HepG2 (cell line): ENCODE data around the gene ODAD4. TPM values are rescaled to one million over a fixed set of nuclear protein-coding genes. Genes with fewer than 3 reads are reported as not detected.

Experiments used
- AHR ChIP-seq: IDR thresholded peaks from 2 replicates; pipeline ENCODE4 v1.6.1; 2018; ENCODE audit warnings: missing genetic modification reagents, missing compliant biosample characterization
- CC2D1A ChIP-seq: sonication (generic); formaldehyde crosslinking; IDR thresholded peaks from 2 replicates; pipeline ENCODE4 v1.8.1; 2023; ENCODE audit warnings: mild to moderate bottlenecking, missing genetic modification reagents
- CSRNP1 ChIP-seq: sonication (generic); formaldehyde crosslinking; IDR thresholded peaks from 2 replicates; pipeline ENCODE4 v1.8.1; 2023; ENCODE audit warnings: mild to moderate bottlenecking, missing genetic modification reagents
- GMEB1 ChIP-seq: sonication (generic); formaldehyde crosslinking; IDR thresholded peaks from 2 replicates; pipeline ENCODE4 v1.5.1; 2020; ENCODE audit warnings: missing genetic modification reagents, mild to moderate bottlenecking, borderline replicate concordance
- HNF1A ChIP-seq, 2 experiments: sonication (generic) in 1 of 2; formaldehyde crosslinking in 1 of 2; IDR thresholded peaks; 2 replicates each; pipeline versions ENCODE4 v1.4.0 to v1.6.1; 2016 to 2020; ENCODE audit warnings: borderline replicate concordance in 1 of 2, low read depth in 1 of 2, mild to moderate bottlenecking in 1 of 2, missing genetic modification reagents in 1 of 2
- NR1H2 ChIP-seq: sonication (generic); formaldehyde crosslinking; IDR thresholded peaks from 2 replicates; pipeline ENCODE4 v1.8.1; 2022; ENCODE audit warnings: low read depth, missing genetic modification reagents, borderline replicate concordance
- RARG ChIP-seq: sonication (generic); formaldehyde crosslinking; IDR thresholded peaks from 2 replicates; pipeline ENCODE4 v1.4.0; 2020; ENCODE audit warnings: low read depth, mild to moderate bottlenecking, missing genetic modification reagents
- RXRA ChIP-seq: sonication (generic); formaldehyde crosslinking; IDR thresholded peaks from 2 replicates; pipeline ENCODE4 v1.5.1; 2020; ENCODE audit warnings: missing genetic modification reagents
- SALL1 ChIP-seq: sonication (generic); formaldehyde crosslinking; IDR thresholded peaks from 2 replicates; pipeline ENCODE4 v1.8.0; 2022; ENCODE audit warnings: mild to moderate bottlenecking, missing genetic modification reagents
- TAF1 ChIP-seq: sonication (generic); formaldehyde crosslinking; IDR thresholded peaks from 2 replicates; pipeline ENCODE4 v1.4.0; 2020; ENCODE audit warnings: missing genetic modification reagents
- TCF7L2 ChIP-seq: IDR thresholded peaks from 2 replicates; pipeline ENCODE4 v1.6.1; 2011; ENCODE audit warnings: mild to moderate bottlenecking, low read depth, low read length, moderate library complexity
- YY1 ChIP-seq: IDR thresholded peaks from 2 replicates; pipeline ENCODE4 v1.6.1; 2011; ENCODE audit warnings: low read length, low read depth, moderate library complexity, mild to moderate bottlenecking; ENCODE audit not compliant: insufficient read depth, insufficient replicate concordance
- ZFP36L1 ChIP-seq: sonication (generic); formaldehyde crosslinking; IDR thresholded peaks from 2 replicates; pipeline ENCODE4 v1.8.0; 2022; ENCODE audit warnings: mild to moderate bottlenecking, missing genetic modification reagents, moderate library complexity
- ZNF205 ChIP-seq: IDR thresholded peaks from 2 replicates; pipeline ENCODE4 v1.6.1; 2018; ENCODE audit warnings: missing biosample characterization, missing genetic modification reagents
- ZNF280B ChIP-seq: sonication (generic); formaldehyde crosslinking; IDR thresholded peaks from 2 replicates; pipeline ENCODE4 v1.5.0; 2020; ENCODE audit warnings: missing genetic modification reagents, mild to moderate bottlenecking, borderline replicate concordance
- ZNF335 ChIP-seq: sonication (generic); formaldehyde crosslinking; IDR thresholded peaks from 2 replicates; pipeline ENCODE4 v1.4.0; 2020; ENCODE audit warnings: missing genetic modification reagents
- ZNF430 ChIP-seq: sonication (generic); formaldehyde crosslinking; IDR thresholded peaks from 2 replicates; pipeline ENCODE4 v1.9.0; 2021; ENCODE audit warnings: mild to moderate bottlenecking, missing genetic modification reagents
- polyA plus RNA-seq, 8 experiments: library from polyadenylated mRNA; depleted of rRNA in 3 of 8; stranded (reverse) in 7 of 8; unstranded in 1 of 8; fragments of >200 nt; fragmentation: Illumina TruSeq in 4 of 8; extraction: Trizol in 4 of 8; gene quantifications; 2 replicates each; pipeline versions ENCODE4 v1.2.1 to v1.2.3, GENCODE V29; 2011 to 2016; ENCODE audit warnings: low read depth in 4 of 8, missing spikeins in 1 of 8, mixed read lengths in 1 of 8; ENCODE audit not compliant: insufficient read depth in 1 of 8
- total RNA-seq, 5 experiments: library from RNA; depleted of rRNA; stranded (reverse); fragments of >200 nt; fragmentation: Illumina TruSeq; extraction: Trizol; gene quantifications; 2 replicates each; pipeline ENCODE4 v1.2.3, GENCODE V29; 2016; ENCODE audit warnings: low read depth in 1 of 5
- TF ChIP-seq, protein P1 (sequence below): sonication (generic); formaldehyde crosslinking; IDR thresholded peaks from 2 replicates; pipeline ENCODE4 v1.8.1; 2022; ENCODE audit warnings: mild to moderate bottlenecking, missing genetic modification reagents

The ODAD4 gene
- total and polyA plus RNA-seq, 2 of the 13 experiments (the other 11 are each of a cell fraction or from before 2014, with no cell fraction given): 0.48 to 0.53 TPM

GRCh38 chr17:41965694-41966462 lies 35.5 kb downstream of the ODAD4 start (continued):
- TF ChIP-seq CSRNP1 (CRISPR knock-in tag) (no peak), ZNF280B (CRISPR knock-in tag) (no peak), ZNF430 (CRISPR knock-in tag) (peak; percentile 54), ZFP36L1 (CRISPR knock-in tag) (no peak), AHR (CRISPR knock-in tag) (peak; percentile 43; the same call in 1 of the 2 replicates), YY1 (no peak), HNF1A (IDR thresholded peaks at IDR 0.05; ENCODE audit: low read depth) (no peak), HNF1A (CRISPR knock-in tag; IDR thresholded peaks at IDR 0.05; ENCODE audit: borderline replicate concordance) (no peak; the same call in 1 of the 2 replicates), ZNF335 (CRISPR knock-in tag) (no peak), SALL1 (CRISPR knock-in tag) (0 out of 2 replicates have a peak, but pooled peaks have one; percentile 55), ZNF205 (CRISPR knock-in tag) (no peak), CC2D1A (CRISPR knock-in tag) (0 out of 2 replicates have a peak, but pooled peaks have one; percentile 31), RXRA (CRISPR knock-in tag) (no peak), GMEB1 (CRISPR knock-in tag) (no peak), TAF1 (CRISPR knock-in tag) (no peak; the same call in 1 of the 2 replicates), NR1H2 (CRISPR knock-in tag) (no peak), RARG (CRISPR knock-in tag) (no peak), TCF7L2 (no peak)
- TF ChIP-seq, protein P1, sequence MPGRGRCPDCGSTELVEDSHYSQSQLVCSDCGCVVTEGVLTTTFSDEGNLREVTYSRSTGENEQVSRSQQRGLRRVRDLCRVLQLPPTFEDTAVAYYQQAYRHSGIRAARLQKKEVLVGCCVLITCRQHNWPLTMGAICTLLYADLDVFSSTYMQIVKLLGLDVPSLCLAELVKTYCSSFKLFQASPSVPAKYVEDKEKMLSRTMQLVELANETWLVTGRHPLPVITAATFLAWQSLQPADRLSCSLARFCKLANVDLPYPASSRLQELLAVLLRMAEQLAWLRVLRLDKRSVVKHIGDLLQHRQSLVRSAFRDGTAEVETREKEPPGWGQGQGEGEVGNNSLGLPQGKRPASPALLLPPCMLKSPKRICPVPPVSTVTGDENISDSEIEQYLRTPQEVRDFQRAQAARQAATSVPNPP (CRISPR knock-in tag): no peak
